ENCODE measurements around the gene C11orf71.

GRCh38 chr11:114413958-114414357, 13.6 kb upstream of the C11orf71 start:
- TF ChIP-seq POLR2AphosphoS5 (IDR thresholded peaks at IDR 0.05): no peak
- TF ChIP-seq, protein P1, sequence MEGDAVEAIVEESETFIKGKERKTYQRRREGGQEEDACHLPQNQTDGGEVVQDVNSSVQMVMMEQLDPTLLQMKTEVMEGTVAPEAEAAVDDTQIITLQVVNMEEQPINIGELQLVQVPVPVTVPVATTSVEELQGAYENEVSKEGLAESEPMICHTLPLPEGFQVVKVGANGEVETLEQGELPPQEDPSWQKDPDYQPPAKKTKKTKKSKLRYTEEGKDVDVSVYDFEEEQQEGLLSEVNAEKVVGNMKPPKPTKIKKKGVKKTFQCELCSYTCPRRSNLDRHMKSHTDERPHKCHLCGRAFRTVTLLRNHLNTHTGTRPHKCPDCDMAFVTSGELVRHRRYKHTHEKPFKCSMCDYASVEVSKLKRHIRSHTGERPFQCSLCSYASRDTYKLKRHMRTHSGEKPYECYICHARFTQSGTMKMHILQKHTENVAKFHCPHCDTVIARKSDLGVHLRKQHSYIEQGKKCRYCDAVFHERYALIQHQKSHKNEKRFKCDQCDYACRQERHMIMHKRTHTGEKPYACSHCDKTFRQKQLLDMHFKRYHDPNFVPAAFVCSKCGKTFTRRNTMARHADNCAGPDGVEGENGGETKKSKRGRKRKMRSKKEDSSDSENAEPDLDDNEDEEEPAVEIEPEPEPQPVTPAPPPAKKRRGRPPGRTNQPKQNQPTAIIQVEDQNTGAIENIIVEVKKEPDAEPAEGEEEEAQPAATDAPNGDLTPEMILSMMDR (IDR thresholded peaks at IDR 0.05): no peak
